Endothelial cell of umbilical vein (primary cell): ENCODE data around the gene AHI1.

ENCODE experiments used
- EZH2 ChIP-seq: IDR thresholded peaks from 2 replicates; pipeline ENCODE4 v1.6.1; 2012; ENCODE audit warnings: borderline replicate concordance, low read depth, mild to moderate bottlenecking, moderate library complexity, low read length, inconsistent platforms; ENCODE audit not compliant: severe bottlenecking
- GATA2 ChIP-seq: IDR thresholded peaks from 2 replicates; pipeline ENCODE4 v1.7.0; 2011; ENCODE audit warnings: low read depth, mild to moderate bottlenecking, moderate library complexity, mixed read lengths, low read length; ENCODE audit not compliant: insufficient read length, insufficient read depth
- JUN ChIP-seq: IDR thresholded peaks from 2 replicates; pipeline ENCODE4 v1.6.1; 2011; ENCODE audit warnings: borderline replicate concordance, low read depth; ENCODE audit not compliant: insufficient read length, insufficient read depth
- MYC ChIP-seq: IDR thresholded peaks from one replicate; pipeline ENCODE4 v1.6.1; 2011; ENCODE audit warnings: mild to moderate bottlenecking, low read depth, low read length
- POLR2A ChIP-seq: IDR thresholded peaks from 2 replicates; pipeline ENCODE4 v1.6.1; 2012; ENCODE audit warnings: low read depth, mild to moderate bottlenecking, control low read depth, low read length
- POLR2AphosphoS5 ChIP-seq: IDR thresholded peaks from 2 replicates; pipeline ENCODE4 v1.6.1; 2012; ENCODE audit warnings: low read depth, mild to moderate bottlenecking, control low read depth, low read length, moderate library complexity; ENCODE audit not compliant: insufficient read depth
- TF ChIP-seq, protein P1 (sequence below), 2 donors: IDR thresholded peaks; 1 replicate in 1 of 2; 2 replicates in 1 of 2; pipeline ENCODE4 v1.5.1; 2011; ENCODE audit warnings: low read length in 2 of 2, mild to moderate bottlenecking in 2 of 2, moderate library complexity in 2 of 2, control low read depth in 1 of 2, inconsistent platforms in 1 of 2, low read depth in 1 of 2; ENCODE audit not compliant: insufficient read depth in 1 of 2; ENCODE audit errors: extremely low read depth in 1 of 2
- TF ChIP-seq, protein P2 (sequence below): IDR thresholded peaks from 2 replicates; pipeline ENCODE4 v1.6.1; 2011; ENCODE audit not compliant: insufficient read depth, insufficient read length

DNA sequence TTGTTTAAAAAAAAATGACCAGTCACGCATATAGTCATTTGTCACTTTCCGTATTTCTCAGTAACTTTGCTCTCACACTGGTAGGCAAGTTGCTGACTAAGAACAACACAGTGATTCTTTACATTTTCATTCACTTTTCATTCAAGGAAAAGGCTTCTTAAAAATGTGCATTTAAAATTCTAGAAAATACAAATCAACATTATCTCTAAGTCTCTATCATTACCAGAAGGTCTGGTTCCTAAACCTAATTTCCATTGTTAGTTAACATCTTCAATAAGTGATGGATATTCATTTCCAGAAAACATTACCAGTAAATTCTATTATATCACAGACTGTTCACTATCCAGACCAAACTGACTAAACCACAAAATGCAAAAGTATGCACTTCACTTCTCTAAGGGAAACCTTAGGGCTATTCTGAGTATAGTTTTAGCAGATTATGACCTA, 115.3 kb downstream of the AHI1 start:
- TF ChIP-seq, protein P1, sequence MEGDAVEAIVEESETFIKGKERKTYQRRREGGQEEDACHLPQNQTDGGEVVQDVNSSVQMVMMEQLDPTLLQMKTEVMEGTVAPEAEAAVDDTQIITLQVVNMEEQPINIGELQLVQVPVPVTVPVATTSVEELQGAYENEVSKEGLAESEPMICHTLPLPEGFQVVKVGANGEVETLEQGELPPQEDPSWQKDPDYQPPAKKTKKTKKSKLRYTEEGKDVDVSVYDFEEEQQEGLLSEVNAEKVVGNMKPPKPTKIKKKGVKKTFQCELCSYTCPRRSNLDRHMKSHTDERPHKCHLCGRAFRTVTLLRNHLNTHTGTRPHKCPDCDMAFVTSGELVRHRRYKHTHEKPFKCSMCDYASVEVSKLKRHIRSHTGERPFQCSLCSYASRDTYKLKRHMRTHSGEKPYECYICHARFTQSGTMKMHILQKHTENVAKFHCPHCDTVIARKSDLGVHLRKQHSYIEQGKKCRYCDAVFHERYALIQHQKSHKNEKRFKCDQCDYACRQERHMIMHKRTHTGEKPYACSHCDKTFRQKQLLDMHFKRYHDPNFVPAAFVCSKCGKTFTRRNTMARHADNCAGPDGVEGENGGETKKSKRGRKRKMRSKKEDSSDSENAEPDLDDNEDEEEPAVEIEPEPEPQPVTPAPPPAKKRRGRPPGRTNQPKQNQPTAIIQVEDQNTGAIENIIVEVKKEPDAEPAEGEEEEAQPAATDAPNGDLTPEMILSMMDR (IDR thresholded peaks at IDR 0.05; ENCODE audit: extremely low read depth in 1 of 2, insufficient read depth in 1 of 2, low read depth in 1 of 2, low read length in 2 of 2), result no peak
- TF ChIP-seq POLR2AphosphoS5 (no peak), POLR2A (no peak), JUN (no peak), EZH2 (no peak), GATA2 (no peak), MYC (no peak)
- TF ChIP-seq, protein P2, sequence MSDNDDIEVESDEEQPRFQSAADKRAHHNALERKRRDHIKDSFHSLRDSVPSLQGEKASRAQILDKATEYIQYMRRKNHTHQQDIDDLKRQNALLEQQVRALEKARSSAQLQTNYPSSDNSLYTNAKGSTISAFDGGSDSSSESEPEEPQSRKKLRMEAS, result no peak
